Thyroid gland (tissue), 4 donors: Measurements from ENCODE around the gene CDS1.

Experiments used
- POLR2A ChIP-seq, 2 donors: fragments of 450-650 bp; IDR thresholded peaks; one replicate each; pipeline ENCODE4 v1.6.1; 2017; ENCODE audit warnings: antibody characterized with exemption in 2 of 2, mild to moderate bottlenecking in 2 of 2, moderate library complexity in 1 of 2
- TF ChIP-seq, protein P1 (sequence below), 6 experiments: fragments of 200-600 bp in 3 of 6; fragments of 450-650 bp in 3 of 6; sonication (generic) in 3 of 6; IDR thresholded peaks; one replicate each; pipeline ENCODE4 v1.5.1; 2016 to 2019; ENCODE audit warnings: antibody characterized with exemption in 6 of 6, mild to moderate bottlenecking in 2 of 6, inconsistent platforms in 1 of 6, moderate library complexity in 1 of 6

DNA sequence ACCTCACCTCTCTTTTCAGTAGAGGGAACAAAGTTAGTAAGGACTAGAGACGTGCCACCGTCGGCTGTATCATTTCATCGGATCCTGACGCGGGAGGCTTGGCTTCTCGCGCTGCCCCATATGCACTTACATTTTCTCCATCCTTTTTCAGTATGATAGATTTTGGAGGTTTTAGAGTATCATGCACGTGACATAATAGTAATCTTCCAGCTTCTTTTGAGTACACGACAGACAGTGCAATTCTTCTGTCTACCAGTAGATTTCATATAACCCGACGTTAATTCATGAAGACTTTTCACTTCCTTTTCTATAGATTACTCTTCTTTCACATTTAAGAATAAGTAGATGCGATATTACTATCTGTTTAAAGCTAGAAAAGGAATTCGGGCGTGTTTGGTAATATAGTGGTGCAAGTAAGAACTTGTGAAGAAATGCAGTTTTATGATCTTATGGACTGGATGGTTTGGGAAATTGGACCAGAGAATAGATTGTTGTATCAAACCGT, 1.0 kb downstream of the CDS1 start:
- TF ChIP-seq POLR2A (IDR thresholded peaks at IDR 0.05), result no peak
- TF ChIP-seq, protein P1, sequence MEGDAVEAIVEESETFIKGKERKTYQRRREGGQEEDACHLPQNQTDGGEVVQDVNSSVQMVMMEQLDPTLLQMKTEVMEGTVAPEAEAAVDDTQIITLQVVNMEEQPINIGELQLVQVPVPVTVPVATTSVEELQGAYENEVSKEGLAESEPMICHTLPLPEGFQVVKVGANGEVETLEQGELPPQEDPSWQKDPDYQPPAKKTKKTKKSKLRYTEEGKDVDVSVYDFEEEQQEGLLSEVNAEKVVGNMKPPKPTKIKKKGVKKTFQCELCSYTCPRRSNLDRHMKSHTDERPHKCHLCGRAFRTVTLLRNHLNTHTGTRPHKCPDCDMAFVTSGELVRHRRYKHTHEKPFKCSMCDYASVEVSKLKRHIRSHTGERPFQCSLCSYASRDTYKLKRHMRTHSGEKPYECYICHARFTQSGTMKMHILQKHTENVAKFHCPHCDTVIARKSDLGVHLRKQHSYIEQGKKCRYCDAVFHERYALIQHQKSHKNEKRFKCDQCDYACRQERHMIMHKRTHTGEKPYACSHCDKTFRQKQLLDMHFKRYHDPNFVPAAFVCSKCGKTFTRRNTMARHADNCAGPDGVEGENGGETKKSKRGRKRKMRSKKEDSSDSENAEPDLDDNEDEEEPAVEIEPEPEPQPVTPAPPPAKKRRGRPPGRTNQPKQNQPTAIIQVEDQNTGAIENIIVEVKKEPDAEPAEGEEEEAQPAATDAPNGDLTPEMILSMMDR (IDR thresholded peaks at IDR 0.05), result peak in 2 of 6 experiments; percentile 5 to 12
